HCT116 (cell line): Measurements from ENCODE around the gene FOXJ1.

ENCODE experiments used
- CEBPB ChIP-seq: IDR thresholded peaks from 2 replicates; pipeline ENCODE4 v1.6.1; 2012; ENCODE audit warnings: low read depth
- EZH2 ChIP-seq: fragments of 200-600 bp; sonication (generic); IDR thresholded peaks from 2 replicates; pipeline ENCODE4 v1.6.1; 2017; ENCODE audit warnings: antibody characterized with exemption, mixed run types
- EZH2phosphoT487 ChIP-seq: fragments of 200-600 bp; IDR thresholded peaks from 2 replicates; pipeline ENCODE4 v1.6.1; 2018; ENCODE audit warnings: antibody characterized with exemption, borderline replicate concordance
- FOSL1 ChIP-seq: IDR thresholded peaks from 2 replicates; pipeline ENCODE4 v1.6.1; 2012; ENCODE audit warnings: low read depth
- POLR2A ChIP-seq: IDR thresholded peaks from 2 replicates; pipeline ENCODE4 v1.7.0; 2011; ENCODE audit warnings: borderline replicate concordance; ENCODE audit not compliant: insufficient read depth, insufficient read length; ENCODE audit errors: extremely low read depth
- POLR2AphosphoS5 ChIP-seq: IDR thresholded peaks from 2 replicates; pipeline ENCODE4 v1.6.1; 2011; ENCODE audit warnings: mild to moderate bottlenecking, low read depth, low read length, moderate library complexity
- SP1 ChIP-seq: IDR thresholded peaks from 2 replicates; pipeline ENCODE4 v1.6.1; 2012; ENCODE audit warnings: low read depth
- TCF7L2 ChIP-seq: IDR thresholded peaks from 2 replicates; pipeline ENCODE4 v1.7.0; 2011; ENCODE audit warnings: borderline replicate concordance, inconsistent platforms; ENCODE audit not compliant: insufficient read depth, insufficient read length; ENCODE audit errors: extremely low read depth
- YY1 ChIP-seq: IDR thresholded peaks from 2 replicates; pipeline ENCODE4 v1.6.1; 2011; ENCODE audit warnings: low read length, low read depth, moderate library complexity, mild to moderate bottlenecking; ENCODE audit not compliant: insufficient replicate concordance; ENCODE audit errors: extremely low read depth
- ZBTB33 ChIP-seq: IDR thresholded peaks from 2 replicates; pipeline ENCODE4 v1.6.1; 2011; ENCODE audit warnings: mild to moderate bottlenecking, low read length, moderate library complexity; ENCODE audit not compliant: insufficient replicate concordance; ENCODE audit errors: extremely low read depth
- ZNF274 ChIP-seq: fragments of 200-500 bp; sonication (Bioruptor generic); IDR thresholded peaks from 2 replicates; pipeline ENCODE4 v1.6.1; 2014; ENCODE audit warnings: mild to moderate bottlenecking, low read depth, low read length, inconsistent platforms
- TF ChIP-seq, protein P1 (sequence below), 3 experiments: fragments of 200-600 bp in 1 of 3; sonication (generic) in 1 of 3; IDR thresholded peaks in 2 of 3; conservative IDR thresholded peaks in 1 of 3; 2 replicates each; pipeline ENCODE4 v1.5.1; 2012 to 2017; ENCODE audit warnings: low read depth in 2 of 3, low read length in 2 of 3, antibody characterized with exemption in 1 of 3, borderline replicate concordance in 1 of 3, control low read depth in 1 of 3, mild to moderate bottlenecking in 1 of 3, mixed read lengths in 1 of 3, mixed run types in 1 of 3, moderate library complexity in 1 of 3; ENCODE audit not compliant: insufficient read depth in 1 of 3
- TF ChIP-seq, protein P2 (sequence below): IDR thresholded peaks from 2 replicates; pipeline ENCODE4 v1.6.1; 2012

- TF ChIP-seq ZBTB33 (no peak), POLR2A (no peak), SP1 (no peak), CEBPB (no peak), TCF7L2 (no peak), EZH2phosphoT487 (no peak), ZNF274 (no peak), YY1 (no peak), POLR2AphosphoS5 (no peak), FOSL1 (no peak), EZH2 (no peak)
- TF ChIP-seq, protein P1, sequence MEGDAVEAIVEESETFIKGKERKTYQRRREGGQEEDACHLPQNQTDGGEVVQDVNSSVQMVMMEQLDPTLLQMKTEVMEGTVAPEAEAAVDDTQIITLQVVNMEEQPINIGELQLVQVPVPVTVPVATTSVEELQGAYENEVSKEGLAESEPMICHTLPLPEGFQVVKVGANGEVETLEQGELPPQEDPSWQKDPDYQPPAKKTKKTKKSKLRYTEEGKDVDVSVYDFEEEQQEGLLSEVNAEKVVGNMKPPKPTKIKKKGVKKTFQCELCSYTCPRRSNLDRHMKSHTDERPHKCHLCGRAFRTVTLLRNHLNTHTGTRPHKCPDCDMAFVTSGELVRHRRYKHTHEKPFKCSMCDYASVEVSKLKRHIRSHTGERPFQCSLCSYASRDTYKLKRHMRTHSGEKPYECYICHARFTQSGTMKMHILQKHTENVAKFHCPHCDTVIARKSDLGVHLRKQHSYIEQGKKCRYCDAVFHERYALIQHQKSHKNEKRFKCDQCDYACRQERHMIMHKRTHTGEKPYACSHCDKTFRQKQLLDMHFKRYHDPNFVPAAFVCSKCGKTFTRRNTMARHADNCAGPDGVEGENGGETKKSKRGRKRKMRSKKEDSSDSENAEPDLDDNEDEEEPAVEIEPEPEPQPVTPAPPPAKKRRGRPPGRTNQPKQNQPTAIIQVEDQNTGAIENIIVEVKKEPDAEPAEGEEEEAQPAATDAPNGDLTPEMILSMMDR (IDR thresholded peaks at IDR 0.05 in 2 of 3, conservative IDR thresholded peaks at IDR 0.05 in 1 of 3; ENCODE audit: borderline replicate concordance in 1 of 3, insufficient read depth in 1 of 3, low read depth in 2 of 3, low read length in 2 of 3) = no peak
- TF ChIP-seq, protein P2, sequence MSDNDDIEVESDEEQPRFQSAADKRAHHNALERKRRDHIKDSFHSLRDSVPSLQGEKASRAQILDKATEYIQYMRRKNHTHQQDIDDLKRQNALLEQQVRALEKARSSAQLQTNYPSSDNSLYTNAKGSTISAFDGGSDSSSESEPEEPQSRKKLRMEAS = no peak
Observed at GRCh38 chr17:76135810-76136188, 5.2 kb downstream of the FOXJ1 start.
